HG02938 (cell line): Measurements from ENCODE around the gene IPO4.
"Not testable (repeated sequence)": the region's sequence is repeated elsewhere in the genome, so short reads cannot be mapped to it uniquely, and the experiment has no call there.

Source experiments
- ATAC-seq: cut with Tn5 transposase; IDR thresholded peaks from one replicate; pipeline ENCODE4 v1.9.1; 2021; ENCODE audit warnings: mild to moderate bottlenecking, moderate library complexity; ENCODE audit not compliant: unreplicated experiment

IPO4 gene

GRCh38 chr14:24219080-24219479, 30.5 kb upstream of the IPO4 start:
- no peak for ATAC-seq

GRCh38 chr14:24216876-24217275, 28.3 kb upstream of the IPO4 start:
- ATAC-seq: not testable (repeated sequence)

- no peak for ATAC-seq
Measured at GRCh38 chr14:24216345-24216699, 27.7 kb upstream of the IPO4 start.

- peak; percentile 50 for ATAC-seq
Measured at GRCh38 chr14:24215495-24216344, 27.1 kb upstream of the IPO4 start, which contains the start of gene MDP1. MDP1 (minus strand) TSS chr14:24216066; CDS start chr14:24215955, 111 bp downstream.

GRCh38 chr14:24213866-24214662, 25.4 kb upstream of the IPO4 start:
- ATAC-seq: no peak

GRCh38 chr14:24212924-24213865, 24.6 kb upstream of the IPO4 start, which contains the start of gene CHMP4A:
CHMP4A (minus strand) TSS chr14:24213488; CDS start chr14:24213439, 49 bp downstream.
- peak; percentile 79 for ATAC-seq

- no peak for ATAC-seq
Measured at GRCh38 chr14:24211311-24211710, 22.7 kb upstream of the IPO4 start.

- ATAC-seq: no peak
Measured at GRCh38 chr14:24207625-24208024, 19.0 kb upstream of the IPO4 start.

- ATAC-seq: no peak
Measured at GRCh38 chr14:24207104-24207551, 18.5 kb upstream of the IPO4 start.

- ATAC-seq: no peak
Measured at GRCh38 chr14:24206260-24207103, 17.9 kb upstream of the IPO4 start.

GRCh38 chr14:24204163-24205146, 15.8 kb upstream of the IPO4 start:
- no peak for ATAC-seq

- not testable (repeated sequence) for ATAC-seq
Measured at GRCh38 chr14:24203249-24203886, 14.8 kb upstream of the IPO4 start.

GRCh38 chr14:24202538-24202937, 13.9 kb upstream of the IPO4 start:
- not testable (repeated sequence) for ATAC-seq

GRCh38 chr14:24198814-24199524, 10.4 kb upstream of the IPO4 start:
- no peak for ATAC-seq

GRCh38 chr14:24197056-24197450, 8.4 kb upstream of the IPO4 start:
- ATAC-seq: no peak

GRCh38 chr14:24196071-24197055, 7.7 kb upstream of the IPO4 start:
- ATAC-seq: peak; percentile 29
